GM12878 (cell line): Measurements from ENCODE around the gene GALNT11. TPM values are rescaled to one million over a fixed set of nuclear protein-coding genes. Genes with fewer than 3 reads are reported as not detected.

Experiments
- ATAC-seq: fragments of 200-7000 bp; cut with Tn5 transposase; 3 replicates; pipeline ENCODE4 v1.9.1; 2020; ENCODE audit warnings: mild to moderate bottlenecking, moderate library complexity
- BruUV-seq: library from RNA; stranded (reverse); fragments of 400-500 nt; replicated peaks from 2 replicates; lab custom pipeline; 2021; lab: Mats Ljungman, UMichigan
- CTCF ChIA-PET: fragments of 300-600 bp; sonication (Branson Sonifier 250); formaldehyde crosslinking; extraction: SDS; loops from one replicate; lab custom pipeline; 2021; ENCODE audit warnings: inconsistent platforms; lab: Yijun Ruan, JAX
- POLR2A ChIA-PET: fragments of 350-600 bp; formaldehyde crosslinking; extraction: SDS; loops from one replicate; lab custom pipeline; 2021; ENCODE audit warnings: inconsistent platforms; lab: Charles Lee
- RAD21 ChIA-PET: fragments of 300-600 bp; sonication (Branson Sonifier 250); formaldehyde crosslinking; loops from one replicate; lab custom pipeline; 2023; ENCODE audit warnings: antibody characterized with exemption; ENCODE audit not compliant: unreplicated experiment; lab: Charles Lee
- SMC1A ChIA-PET: fragments of 300-600 bp; sonication (Branson Sonifier 250); formaldehyde crosslinking; loops from one replicate; lab custom pipeline; 2023; ENCODE audit not compliant: unreplicated experiment, uncharacterized antibody; lab: Charles Lee
- DNase-seq: peaks from one replicate; pipeline ENCODE4 v3.0.0-alpha.2; 2011; ENCODE audit warnings: low read depth, low spot score
- FAIRE-seq: peaks from 3 replicates; lab custom pipeline; 2011; peaks lifted over from hg19 to GRCh38; lab: Jason Lieb, UNC
- H2AFZ ChIP-seq: 2 replicates; pipeline ENCODE4 v1.6.0; 2011; ENCODE audit warnings: low read depth, low read length, control low read depth; ENCODE audit not compliant: control insufficient read depth
- H3K27ac ChIP-seq: 2 replicates; pipeline ENCODE4 v1.5.1; 2011; ENCODE audit warnings: control low read depth; ENCODE audit not compliant: control insufficient read depth, insufficient read depth
- H3K27me3 ChIP-seq, 2 experiments: replicated peaks in 1 of 2; 2 replicates each; pipeline versions ENCODE4 v1.6.0 to v1.6.1; 2011; ENCODE audit warnings: low read length in 1 of 2; ENCODE audit not compliant: control insufficient read depth in 2 of 2, insufficient read depth in 2 of 2
- H3K36me3 ChIP-seq, 2 experiments: 2 replicates each; pipeline ENCODE4 v1.5.1; 2011; ENCODE audit warnings: low read length in 1 of 2; ENCODE audit not compliant: control insufficient read depth in 2 of 2, insufficient read depth in 2 of 2
- H3K4me1 ChIP-seq: 2 replicates; pipeline ENCODE4 v1.6.1; 2011; ENCODE audit warnings: mild to moderate bottlenecking, low read length, moderate library complexity, mixed read lengths; ENCODE audit not compliant: control insufficient read depth, insufficient read depth
- H3K4me2 ChIP-seq: 2 replicates; pipeline ENCODE4 v1.6.0; 2011; ENCODE audit warnings: control low read depth; ENCODE audit not compliant: control insufficient read depth, insufficient read depth
- H3K4me3 ChIP-seq: fragments of 200-600 bp; sonication (generic); 2 replicates; pipeline ENCODE4 v1.5.1; 2016
- H3K79me2 ChIP-seq: 2 replicates; pipeline ENCODE4 v1.6.0; 2011; ENCODE audit warnings: low read length; ENCODE audit not compliant: control insufficient read depth, insufficient read depth
- H3K9ac ChIP-seq: 2 replicates; pipeline ENCODE4 v1.8.0; 2011; ENCODE audit warnings: low read length, control low read depth, mixed read lengths; ENCODE audit not compliant: control insufficient read depth, insufficient read depth
- H3K9me3 ChIP-seq: replicated peaks from 3 replicates; pipeline ENCODE4 v1.5.1; 2011; ENCODE audit warnings: mild to moderate bottlenecking, low read length; ENCODE audit not compliant: control insufficient read depth, insufficient read depth
- H4K20me1 ChIP-seq: 2 replicates; pipeline ENCODE4 v1.6.0; 2011; ENCODE audit not compliant: control insufficient read depth, insufficient read depth
- BCL3 ChIP-seq: IDR thresholded peaks from 2 replicates; pipeline ENCODE4 v1.6.1; 2011; ENCODE audit warnings: borderline replicate concordance, low read depth, mild to moderate bottlenecking, moderate library complexity, low read length; ENCODE audit not compliant: insufficient read depth, poor library complexity, severe bottlenecking
- CHD2 ChIP-seq: IDR thresholded peaks from 2 replicates; pipeline ENCODE4 v1.6.1; 2011; ENCODE audit warnings: low read depth, low read length, improper control_type of control experiment, borderline replicate concordance
- CREB1 ChIP-seq: IDR thresholded peaks from 2 replicates; pipeline ENCODE4 v1.6.1; 2012; ENCODE audit warnings: low read depth, mild to moderate bottlenecking, inconsistent platforms
- HDGF ChIP-seq: fragments of 450-650 bp; IDR thresholded peaks from 2 replicates; pipeline ENCODE4 v1.6.1; 2016; ENCODE audit warnings: antibody characterized with exemption
- IKZF1 ChIP-seq: fragments of 450-650 bp; conservative IDR thresholded peaks from 2 replicates; pipeline ENCODE4 v1.6.1; 2017; ENCODE audit warnings: antibody characterized with exemption, mild to moderate bottlenecking
- KLF5 ChIP-seq: fragments of 450-650 bp; IDR thresholded peaks from 2 replicates; pipeline ENCODE4 v1.6.1; 2014; ENCODE audit warnings: mild to moderate bottlenecking; ENCODE audit not compliant: partially characterized antibody
- NFYB ChIP-seq: IDR thresholded peaks from 2 replicates; pipeline ENCODE4 v1.6.1; 2011; ENCODE audit warnings: low read depth, mild to moderate bottlenecking, low read length, improper control_type of control experiment, moderate library complexity; ENCODE audit not compliant: insufficient read depth
- PML ChIP-seq: IDR thresholded peaks from 2 replicates; pipeline ENCODE4 v1.6.1; 2012; ENCODE audit warnings: low read length, inconsistent platforms
- POLR2A ChIP-seq: IDR thresholded peaks from 2 replicates; pipeline ENCODE4 v1.6.1; 2011; ENCODE audit warnings: low read depth, mild to moderate bottlenecking, low read length
- POLR2AphosphoS2 ChIP-seq: IDR thresholded peaks from 2 replicates; pipeline ENCODE4 v1.6.1; 2011; ENCODE audit warnings: low read depth, mild to moderate bottlenecking, low read length, improper control_type of control experiment, moderate library complexity
- POLR2AphosphoS5 ChIP-seq: IDR thresholded peaks from 2 replicates; pipeline ENCODE4 v1.6.1; 2011; ENCODE audit warnings: mild to moderate bottlenecking, low read length, inconsistent platforms
- RBBP5 ChIP-seq: fragments of 200-600 bp; sonication (generic); conservative IDR thresholded peaks from 2 replicates; pipeline ENCODE4 v1.6.1; 2016
- RELA ChIP-seq: fragments of 450-650 bp; IDR thresholded peaks from 2 replicates; pipeline ENCODE4 v1.8.0; 2014; ENCODE audit warnings: borderline replicate concordance; ENCODE audit not compliant: partially characterized antibody
- SP1 ChIP-seq: IDR thresholded peaks from one replicate; pipeline ENCODE4 v1.6.1; 2011; ENCODE audit warnings: low read depth, low read length
- SRF ChIP-seq, 2 experiments: IDR thresholded peaks; 2 replicates each; pipeline ENCODE4 v1.6.1; 2011; ENCODE audit warnings: low read depth in 2 of 2, low read length in 2 of 2, mild to moderate bottlenecking in 1 of 2, moderate library complexity in 1 of 2
- STAT3 ChIP-seq: IDR thresholded peaks from 2 replicates; pipeline ENCODE4 v1.6.1; 2011; ENCODE audit warnings: low read depth, low read length, improper control_type of control experiment
- SUPT20H ChIP-seq: IDR thresholded peaks from 2 replicates; pipeline ENCODE4 v1.6.1; 2011; ENCODE audit warnings: low read depth, mild to moderate bottlenecking, low read length, moderate library complexity, borderline replicate concordance; ENCODE audit not compliant: control insufficient read depth
- TCF7 ChIP-seq: IDR thresholded peaks from 2 replicates; pipeline ENCODE4 v1.6.1; 2014; ENCODE audit warnings: antibody characterized with exemption, borderline replicate concordance
- ZBTB33 ChIP-seq: fragments of 450-650 bp; IDR thresholded peaks from 2 replicates; pipeline ENCODE4 v1.6.1; 2017; ENCODE audit warnings: mild to moderate bottlenecking
- WGBS: methylation state at CpG from one replicate; pipeline ENCODE4 v1.1.6; 2016; ENCODE audit warnings: low lambda C conversion rate; ENCODE audit not compliant: insufficient replicate concordance, insufficient coverage; ENCODE audit errors: missing lambda C conversion rate; 5-methylcytosine and 5-hydroxymethylcytosine counted together
- in situ Hi-C: fragments of 300-500 bp; cut with MboI; formaldehyde crosslinking; loops from 9 replicates; pipeline ENCODE4 v1.14.3; 2018; ENCODE audit warnings: mixed read lengths
- intact Hi-C: fragments of 100-400 bp; cut with micrococcal nuclease; formaldehyde crosslinking; loops from one replicate; pipeline ENCODE4 v1.14.2; 2022; ENCODE audit not compliant: unreplicated experiment
- polyA plus RNA-seq, 11 experiments: library from polyadenylated mRNA; depleted of rRNA in 4 of 11; unstranded in 6 of 11; stranded (reverse) in 5 of 11; fragments of >200 nt; fragmentation: Nextera tagmentation in 4 of 11; fragmentation: Illumina TruSeq in 1 of 11; extraction: Ambion mirVana in 4 of 11; extraction: Trizol in 1 of 11; gene quantifications; 1 replicate in 1 of 11; 2 replicates in 10 of 11; pipeline versions ENCODE4 v1.2.1 to v1.2.3, GENCODE V29; 2011 to 2016; ENCODE audit warnings: inconsistent platforms in 2 of 11, missing spikeins in 2 of 11, low read depth in 1 of 11
- total RNA-seq, 4 experiments: library from RNA; depleted of rRNA in 3 of 4; stranded (reverse); fragments of >200 nt in 3 of 4; fragmentation: Illumina TruSeq in 1 of 4; extraction: Trizol in 1 of 4; gene quantifications; 2 replicates each; pipeline versions ENCODE4 v1.2.1 to v1.2.3, GENCODE V29; 2013 to 2021

Gene GALNT11
- total and polyA plus RNA-seq, 10 of the 15 experiments (the other 5 are each of a cell fraction or from before 2014, with no cell fraction given): 2.0 to 9.5 (median 6.4) TPM

DNA sequence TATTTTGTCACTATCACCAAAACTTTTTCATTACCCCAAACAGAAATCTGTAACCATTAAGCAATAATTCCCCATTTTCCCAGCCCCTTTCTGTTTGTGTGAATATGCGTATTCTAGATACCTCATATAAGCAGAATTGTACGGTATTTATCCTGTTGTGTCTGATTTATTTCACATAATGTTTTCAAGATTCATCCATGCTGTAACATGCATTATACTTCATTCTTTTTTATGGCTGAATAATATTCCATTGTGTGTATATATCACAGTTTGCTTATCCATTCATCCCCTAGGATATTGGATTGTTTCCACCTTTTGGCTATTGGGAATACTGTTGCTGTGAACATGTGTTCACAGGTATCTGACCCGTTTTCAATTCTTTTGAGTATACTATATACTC is 26.5 kb downstream of the GALNT11 start:
- Histone ChIP-seq H3K9ac (no peak overlapping the region), H2AFZ (no peak overlapping the region), H4K20me1 (no peaks in the 10 kb centered on the region), H3K27ac (no peak overlapping the region), H3K4me3 (no peak overlapping the region), H3K36me3 (no peaks in the 10 kb centered on the region), H3K4me1 (no peaks in the 10 kb centered on the region), H3K27me3 (no peaks in the 10 kb centered on the region), H3K4me2 (no peak overlapping the region), H3K9me3 (no peaks in the 10 kb centered on the region), H3K79me2 (no peaks in the 10 kb centered on the region)
- FAIRE-seq (no peak), ATAC-seq (no peak), DNase-seq (no peak)
- no TSS peak for BruUV-seq
- POLR2A ChIA-PET: no interaction called here
- in situ Hi-C loops (no loop called here), intact Hi-C loops (no loop called here)
- SMC1A ChIA-PET: no interaction called here
- CTCF ChIA-PET: no interaction called here
- WGBS: 82% methylated on average over 3 of the region's 3 CpGs
- TF ChIP-seq POLR2AphosphoS2: no peak
- no peak for TF ChIP-seq RBBP5
- no peak for TF ChIP-seq POLR2A
- TF ChIP-seq IKZF1: no peak
- TF ChIP-seq BCL3: no peak
- no peak for TF ChIP-seq ZBTB33
- TF ChIP-seq SUPT20H: no peak
- TF ChIP-seq SRF (IDR thresholded peaks at IDR 0.05; ENCODE audit: low read depth in 2 of 2, low read length in 2 of 2): no peak
- TF ChIP-seq NFYB: no peak
- no peak for TF ChIP-seq KLF5
- TF ChIP-seq HDGF: no peak
- no peak for TF ChIP-seq PML
- TF ChIP-seq SP1: no peak
- no peak for TF ChIP-seq CHD2
- no peak for TF ChIP-seq RELA
- no peak for TF ChIP-seq STAT3
- TF ChIP-seq TCF7: no peak
- TF ChIP-seq POLR2AphosphoS5: no peak
- TF ChIP-seq CREB1: no peak
- RAD21 ChIA-PET: no interaction called here
